GM19455 (cell line): ENCODE measurements around the gene PTPRU.
"Not testable (repeated sequence)": the region's sequence is repeated elsewhere in the genome, so short reads cannot be mapped to it uniquely, and the experiment has no call there.

ENCODE experiments used
- ATAC-seq: cut with Tn5 transposase; IDR thresholded peaks from one replicate; pipeline ENCODE4 v1.9.1; 2021; ENCODE audit not compliant: unreplicated experiment

The PTPRU gene

DNA sequence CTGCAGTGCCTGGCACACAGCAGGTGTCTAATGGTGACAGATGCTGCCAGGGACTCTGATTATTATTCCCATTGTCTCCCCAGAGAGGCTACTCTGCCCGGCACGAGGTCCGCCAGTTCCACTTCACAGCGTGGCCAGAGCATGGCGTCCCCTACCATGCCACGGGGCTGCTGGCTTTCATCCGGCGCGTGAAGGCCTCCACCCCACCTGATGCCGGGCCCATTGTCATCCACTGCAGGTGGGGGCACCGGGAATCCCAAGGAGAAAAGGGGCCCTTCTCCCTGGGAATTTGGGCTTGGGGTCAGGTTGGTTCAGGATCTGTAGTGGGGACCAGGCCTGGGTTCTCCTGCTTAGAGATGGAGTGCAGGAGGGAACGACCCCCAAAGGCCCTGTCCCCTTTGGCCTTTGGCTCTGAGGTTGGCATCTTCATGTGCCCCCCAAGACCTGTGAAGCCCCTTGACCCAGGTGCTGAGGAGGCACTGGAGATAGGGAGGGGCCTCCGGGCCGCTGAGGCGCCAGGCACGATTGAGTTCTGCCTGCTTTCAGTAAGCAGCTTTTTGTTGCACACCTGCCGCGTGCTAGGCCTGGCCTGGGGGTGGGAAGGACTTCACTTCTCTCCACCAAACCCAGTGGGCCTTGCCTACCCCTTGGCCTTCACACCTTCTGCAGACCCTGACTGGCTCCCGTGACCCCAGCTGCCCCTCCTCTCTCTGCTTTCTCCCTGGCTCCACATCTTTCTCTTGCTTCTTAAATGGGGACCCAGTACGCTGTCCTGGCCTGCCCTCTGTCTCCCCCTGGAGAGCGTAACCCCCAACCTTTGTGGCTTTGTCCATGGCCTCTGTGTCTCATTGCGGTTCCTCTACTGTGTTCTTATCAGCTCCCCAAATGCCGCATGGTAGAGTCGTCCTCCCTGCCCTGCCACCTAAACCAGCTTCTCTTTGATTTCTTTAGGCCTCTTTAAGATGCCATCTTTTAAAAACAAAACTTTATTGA lies 76.4 kb downstream of the PTPRU start:
- no peak for ATAC-seq

DNA sequence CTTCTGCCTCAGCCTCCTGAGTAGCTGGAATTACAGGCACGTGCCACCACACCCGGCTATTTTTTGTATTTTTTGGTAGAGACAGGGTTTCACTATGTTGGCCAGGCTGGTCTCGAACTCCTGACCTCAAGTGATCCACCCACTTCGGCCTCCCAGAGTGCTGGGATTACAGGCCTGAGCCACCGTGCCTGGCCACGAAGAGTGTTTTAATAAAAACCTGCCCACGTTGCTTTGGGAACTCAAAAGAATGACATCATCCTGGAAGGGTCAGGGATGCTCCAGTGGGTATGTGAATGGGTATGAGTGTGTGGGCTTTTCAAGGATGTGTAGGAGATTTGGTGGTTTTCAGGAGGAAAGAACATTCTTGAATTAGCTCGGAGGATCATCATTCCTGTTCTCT lies 78.4 kb downstream of the PTPRU start:
- not testable (repeated sequence) for ATAC-seq

DNA sequence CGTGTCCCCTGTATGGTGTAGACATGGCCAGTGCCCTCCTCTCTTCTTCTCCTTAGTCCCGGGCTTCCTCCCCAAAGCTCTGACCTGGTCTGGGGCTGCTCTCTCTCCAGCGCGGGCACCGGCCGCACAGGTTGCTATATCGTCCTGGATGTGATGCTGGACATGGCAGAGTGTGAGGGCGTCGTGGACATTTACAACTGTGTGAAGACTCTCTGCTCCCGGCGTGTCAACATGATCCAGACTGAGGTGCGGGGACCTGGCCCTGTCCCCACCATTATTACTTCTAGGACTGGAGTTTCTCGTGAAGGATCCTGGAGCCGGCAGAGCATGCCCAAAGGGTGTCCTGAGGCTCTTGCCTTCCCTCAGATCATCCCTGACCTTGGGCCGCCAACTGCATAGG lies 78.9 kb downstream of the PTPRU start:
- no peak for ATAC-seq

DNA sequence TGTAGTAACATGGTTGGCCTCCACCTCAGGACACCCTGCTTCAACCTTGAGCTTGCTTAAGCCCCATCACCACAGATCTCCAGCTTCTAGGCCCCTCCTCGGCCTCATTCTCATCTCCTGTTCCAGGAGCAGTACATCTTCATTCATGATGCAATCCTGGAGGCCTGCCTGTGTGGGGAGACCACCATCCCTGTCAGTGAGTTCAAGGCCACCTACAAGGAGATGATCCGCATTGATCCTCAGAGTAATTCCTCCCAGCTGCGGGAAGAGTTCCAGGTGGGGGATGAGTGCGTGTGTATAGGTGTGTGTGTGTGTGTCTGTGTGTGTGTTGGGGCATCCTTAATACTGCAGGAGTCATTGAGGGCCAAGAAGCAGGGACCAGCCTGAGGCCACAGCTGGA lies 79.6 kb downstream of the PTPRU start:
- ATAC-seq: no peak

DNA sequence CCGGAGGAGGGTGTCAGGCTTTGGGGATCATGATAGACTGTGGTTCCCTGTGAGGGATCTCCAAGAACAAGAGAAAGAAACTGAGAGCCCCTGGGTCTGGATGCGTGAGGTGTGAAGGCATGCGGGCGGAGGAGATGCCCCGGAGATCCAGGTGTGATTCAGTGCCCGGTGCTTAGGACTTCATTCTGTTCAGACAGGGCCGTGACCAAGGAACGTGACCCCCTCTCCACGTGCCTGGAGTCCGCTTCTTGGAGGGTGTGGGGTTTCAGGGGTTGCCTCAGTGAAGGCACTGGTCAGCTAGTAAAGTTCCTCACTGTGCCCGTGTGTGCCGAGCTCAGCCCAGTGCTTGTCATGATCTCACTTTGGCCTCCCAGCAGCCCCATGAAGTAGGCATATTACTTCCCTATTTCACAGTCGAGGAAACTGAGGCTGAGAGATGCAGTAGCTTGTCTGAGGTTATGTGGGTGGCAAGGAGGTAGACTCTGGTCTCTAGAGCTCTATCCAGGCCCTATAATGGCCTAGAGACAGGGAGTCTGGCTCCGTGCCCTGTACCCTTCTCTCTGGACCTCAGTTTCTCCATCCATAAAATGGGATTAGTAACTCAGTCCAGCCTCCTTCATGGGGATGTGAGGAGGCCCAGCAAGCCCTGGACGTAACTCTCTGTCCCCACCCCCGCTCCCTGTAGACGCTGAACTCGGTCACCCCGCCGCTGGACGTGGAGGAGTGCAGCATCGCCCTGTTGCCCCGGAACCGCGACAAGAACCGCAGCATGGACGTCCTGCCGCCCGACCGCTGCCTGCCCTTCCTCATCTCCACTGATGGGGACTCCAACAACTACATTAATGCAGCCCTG lies 81.0 kb downstream of the PTPRU start:
- ATAC-seq: no peak

DNA sequence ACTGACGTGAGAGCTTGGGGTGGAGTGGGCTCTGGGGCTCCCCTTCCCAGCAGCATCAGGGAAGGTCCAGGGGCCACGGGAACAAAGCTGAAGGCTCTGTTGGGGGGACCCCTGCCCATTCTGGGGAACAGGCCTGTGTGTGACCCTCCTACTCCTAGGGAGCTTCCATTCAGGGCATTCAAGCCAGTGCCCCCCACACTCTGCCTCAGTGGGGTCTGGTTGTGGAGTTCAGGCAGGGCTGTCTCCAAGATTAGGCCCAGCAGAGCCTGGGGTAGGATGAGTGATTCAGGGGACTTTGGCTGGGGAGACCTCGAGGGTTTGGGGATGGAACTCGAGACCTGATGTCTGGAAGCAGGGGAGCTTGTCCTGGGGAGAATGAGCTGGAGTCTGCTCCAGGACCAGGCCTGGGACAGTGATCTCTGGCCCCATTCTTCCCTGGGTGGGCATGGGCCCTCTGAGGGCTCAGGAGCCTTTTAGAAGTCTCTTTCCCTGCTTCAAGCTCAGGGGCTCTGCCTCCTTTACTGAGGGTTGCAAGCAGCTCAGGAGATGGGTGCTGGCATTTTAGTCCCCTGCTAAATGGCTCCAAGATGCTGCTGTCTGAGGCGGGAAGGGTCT lies 81.7 kb downstream of the PTPRU start:
- ATAC-seq: no peak

DNA sequence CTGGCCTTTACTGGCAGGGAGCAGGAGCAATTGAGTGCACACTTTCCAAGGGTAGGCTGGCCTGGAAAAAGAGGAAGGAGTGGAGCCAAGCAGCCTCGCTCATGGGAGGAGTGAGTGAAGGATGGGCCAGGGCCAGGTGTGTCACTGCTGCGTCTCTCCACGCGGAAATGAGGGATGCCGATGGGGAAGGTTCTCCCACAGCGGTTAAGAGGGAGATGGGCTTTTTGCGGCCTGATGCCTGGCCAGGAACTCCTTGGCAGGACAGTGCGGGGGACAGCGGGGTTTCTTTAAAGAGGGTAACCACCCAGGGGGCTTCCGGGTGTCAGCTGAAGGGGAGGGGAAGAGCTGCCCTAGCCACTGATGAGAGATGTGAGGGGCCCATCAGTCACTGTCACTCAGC lies 82.4 kb downstream of the PTPRU start:
- no peak for ATAC-seq

DNA sequence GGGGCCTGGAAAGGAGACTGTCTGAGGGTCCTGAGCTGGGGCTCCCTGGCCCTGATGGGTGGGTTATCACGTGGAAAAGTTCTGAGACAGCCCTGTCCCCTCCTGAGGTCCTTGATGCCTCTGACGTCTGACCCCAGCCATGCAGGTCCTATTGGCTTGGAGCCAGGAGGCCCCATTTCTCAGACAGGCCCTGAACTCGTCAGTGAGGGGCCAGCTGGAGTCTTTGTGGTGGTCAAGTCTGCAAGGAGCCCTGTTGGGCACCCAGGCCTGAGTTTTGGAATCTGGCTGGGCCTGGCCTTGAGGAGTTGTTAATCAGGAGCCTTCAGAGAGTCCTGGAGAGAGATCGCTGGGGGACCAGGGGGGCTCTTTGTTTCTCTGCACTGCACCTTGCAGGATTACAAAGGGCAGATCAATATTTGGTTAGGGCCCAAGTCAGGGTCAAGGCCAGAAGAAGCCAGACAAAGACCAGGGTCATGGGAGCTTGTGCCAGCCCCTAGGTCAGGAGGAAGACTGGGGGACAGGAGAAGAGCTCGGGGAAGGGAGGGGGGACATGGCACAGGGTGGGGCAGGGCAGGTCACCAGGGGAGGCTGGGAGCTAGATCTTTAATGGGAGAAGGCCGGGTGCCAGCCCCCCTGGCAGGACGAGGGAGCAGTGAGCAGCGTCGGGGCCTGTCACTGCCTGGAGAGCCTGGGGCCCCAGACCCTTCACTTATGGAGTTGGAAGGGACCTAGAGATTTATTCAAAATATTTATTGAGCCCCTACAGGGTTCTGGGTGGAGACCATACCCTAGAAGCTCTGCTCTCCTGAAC lies 83.2 kb downstream of the PTPRU start:
- no peak for ATAC-seq

DNA sequence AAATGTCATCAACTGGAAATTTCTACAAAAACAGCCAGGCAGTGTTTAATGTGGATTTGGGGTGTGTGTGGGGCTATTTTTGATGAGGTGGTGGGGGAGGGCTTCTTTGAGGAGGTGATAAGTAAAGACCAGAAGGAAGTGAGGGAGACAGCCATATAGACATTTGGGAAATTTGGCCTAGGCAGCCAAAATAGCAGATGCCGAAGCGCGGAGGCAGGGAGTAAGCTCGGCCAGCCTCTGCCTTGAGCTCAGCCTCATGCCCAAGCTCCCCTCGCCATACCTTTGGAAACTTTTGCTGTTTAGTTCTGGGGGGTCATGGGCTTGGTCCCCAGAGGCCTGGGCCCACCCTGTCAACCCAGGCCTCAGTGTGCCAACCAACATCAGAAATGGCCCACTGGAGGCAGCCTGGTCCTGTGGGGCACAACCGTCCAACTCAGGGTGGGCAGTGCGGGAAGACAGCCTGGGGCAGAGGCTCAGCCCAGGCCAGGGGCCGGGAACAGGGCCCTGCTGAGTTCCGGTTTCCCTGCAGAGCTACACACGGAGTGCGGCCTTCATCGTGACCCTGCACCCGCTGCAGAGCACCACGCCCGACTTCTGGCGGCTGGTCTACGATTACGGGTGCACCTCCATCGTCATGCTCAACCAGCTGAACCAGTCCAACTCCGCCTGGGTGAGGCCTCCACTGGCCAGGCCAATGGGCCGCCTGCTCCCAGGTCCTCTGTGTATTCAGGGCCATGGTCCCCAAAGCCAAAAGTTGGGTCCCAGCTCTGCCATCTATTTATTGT lies 84.0 kb downstream of the PTPRU start:
- ATAC-seq: no peak

DNA sequence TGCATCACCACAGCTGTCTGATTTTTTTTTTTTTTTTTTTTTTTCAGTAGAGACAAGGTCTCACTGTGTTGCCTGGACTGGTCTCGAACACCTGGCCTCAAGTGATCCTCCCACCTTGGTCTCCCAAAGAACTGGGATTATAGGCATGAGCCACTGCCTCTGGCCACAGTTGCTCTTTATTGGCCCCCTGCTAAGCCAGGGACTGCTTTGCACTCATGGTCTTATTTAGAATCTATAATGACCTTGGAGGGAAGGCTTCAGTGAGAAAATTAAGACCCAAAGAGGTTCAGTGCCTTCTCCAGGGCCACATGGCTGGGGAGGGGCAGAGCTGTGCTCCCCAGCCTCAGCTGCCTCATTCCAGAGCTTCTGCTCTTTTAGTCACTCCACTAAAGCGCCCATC lies 84.9 kb downstream of the PTPRU start:
- ATAC-seq: no peak

DNA sequence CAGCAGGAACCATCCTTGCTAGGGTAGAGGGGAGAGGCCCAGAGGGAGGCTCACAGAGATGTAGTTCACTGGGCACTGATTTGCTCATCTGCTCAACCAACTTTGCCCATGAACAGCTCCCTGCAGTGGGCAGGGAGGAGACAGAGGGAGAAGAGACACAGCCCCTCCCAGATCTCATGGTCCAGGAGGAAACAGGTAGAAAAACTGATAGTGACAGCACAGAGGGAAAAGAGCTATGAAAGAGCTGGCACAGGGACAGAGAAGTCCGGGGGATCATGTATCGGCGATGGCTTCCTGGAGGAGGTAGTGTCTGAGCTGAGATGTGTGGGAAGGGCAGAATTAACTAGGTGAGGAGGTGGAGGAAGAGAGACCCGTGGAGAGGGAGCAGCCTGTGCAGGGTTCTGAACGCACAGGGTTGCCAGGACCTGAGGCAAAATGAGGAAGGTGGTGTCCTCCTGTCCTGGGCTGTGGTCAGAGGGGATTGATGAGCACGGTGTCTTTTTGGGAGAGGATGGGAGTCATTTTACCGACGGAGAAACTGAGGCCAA lies 85.9 kb downstream of the PTPRU start:
- no peak for ATAC-seq

DNA sequence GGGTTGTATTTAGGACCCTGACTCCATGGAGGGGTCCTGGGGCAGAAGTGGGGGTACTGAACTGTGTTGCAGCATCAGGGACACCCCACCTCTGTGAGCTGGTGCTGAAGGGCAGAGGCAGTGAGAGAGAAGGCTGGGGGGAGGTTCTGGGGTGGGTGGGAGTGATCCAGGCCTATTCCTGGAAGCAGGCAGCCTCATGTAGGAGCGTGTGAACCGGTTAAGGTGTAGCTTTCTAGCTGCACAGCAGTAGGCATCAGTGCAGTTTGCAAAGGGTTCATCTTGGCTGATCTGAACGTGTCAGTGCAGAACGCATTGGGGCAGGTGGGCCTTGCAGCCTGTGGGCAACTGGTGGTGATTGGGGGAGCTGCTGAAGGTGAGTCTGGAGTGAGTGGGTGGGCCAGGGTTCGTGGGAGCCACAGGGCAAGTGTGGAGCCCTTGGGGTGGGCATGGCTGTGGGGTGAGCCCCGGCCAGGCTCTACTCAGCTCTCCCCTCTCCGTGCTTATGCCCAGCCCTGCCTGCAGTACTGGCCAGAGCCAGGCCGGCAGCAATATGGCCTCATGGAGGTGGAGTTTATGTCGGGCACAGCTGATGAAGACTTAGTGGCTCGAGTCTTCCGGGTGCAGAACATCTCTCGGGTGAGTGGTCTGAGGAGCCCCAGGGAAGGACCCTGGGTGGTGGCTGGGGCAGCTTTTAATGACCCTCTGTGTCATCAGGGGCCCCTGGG lies 86.7 kb downstream of the PTPRU start:
- ATAC-seq: no peak

DNA sequence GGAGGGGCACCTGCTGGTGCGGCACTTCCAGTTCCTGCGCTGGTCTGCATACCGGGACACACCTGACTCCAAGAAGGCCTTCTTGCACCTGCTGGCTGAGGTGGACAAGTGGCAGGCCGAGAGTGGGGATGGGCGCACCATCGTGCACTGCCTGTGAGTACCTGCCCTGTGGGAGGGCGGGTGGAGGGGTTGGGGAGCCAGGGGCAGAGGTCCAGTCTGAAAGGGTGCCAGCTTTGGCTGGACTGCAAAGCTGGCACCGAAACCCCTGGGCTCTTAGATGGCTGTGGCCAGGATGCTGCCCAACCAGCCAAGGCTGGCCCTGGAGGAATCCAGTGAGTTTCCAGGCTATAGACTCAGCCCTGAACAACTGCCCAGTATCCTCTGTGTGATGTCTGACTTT lies 87.3 kb downstream of the PTPRU start:
- ATAC-seq: no peak

DNA sequence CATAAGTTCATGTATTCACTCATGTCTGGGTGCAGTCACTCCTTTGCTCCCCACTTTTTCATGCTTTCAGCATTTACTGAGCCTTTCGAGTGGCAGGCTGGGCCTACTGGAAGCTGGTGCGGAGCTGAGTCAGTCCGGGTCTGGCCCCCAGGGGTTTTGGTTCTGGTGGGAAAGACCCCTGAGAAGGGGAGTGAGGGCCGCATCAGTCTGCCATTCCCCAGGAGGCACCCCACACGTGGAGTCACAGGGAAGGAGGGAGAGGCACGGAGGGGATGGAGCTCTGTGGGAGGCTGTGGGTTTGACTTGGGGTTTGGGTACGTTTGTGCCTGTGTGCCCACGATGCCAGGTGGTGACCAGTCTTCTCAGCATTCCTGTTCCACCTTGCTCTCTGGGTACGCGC lies 87.9 kb downstream of the PTPRU start:
- no peak for ATAC-seq

DNA sequence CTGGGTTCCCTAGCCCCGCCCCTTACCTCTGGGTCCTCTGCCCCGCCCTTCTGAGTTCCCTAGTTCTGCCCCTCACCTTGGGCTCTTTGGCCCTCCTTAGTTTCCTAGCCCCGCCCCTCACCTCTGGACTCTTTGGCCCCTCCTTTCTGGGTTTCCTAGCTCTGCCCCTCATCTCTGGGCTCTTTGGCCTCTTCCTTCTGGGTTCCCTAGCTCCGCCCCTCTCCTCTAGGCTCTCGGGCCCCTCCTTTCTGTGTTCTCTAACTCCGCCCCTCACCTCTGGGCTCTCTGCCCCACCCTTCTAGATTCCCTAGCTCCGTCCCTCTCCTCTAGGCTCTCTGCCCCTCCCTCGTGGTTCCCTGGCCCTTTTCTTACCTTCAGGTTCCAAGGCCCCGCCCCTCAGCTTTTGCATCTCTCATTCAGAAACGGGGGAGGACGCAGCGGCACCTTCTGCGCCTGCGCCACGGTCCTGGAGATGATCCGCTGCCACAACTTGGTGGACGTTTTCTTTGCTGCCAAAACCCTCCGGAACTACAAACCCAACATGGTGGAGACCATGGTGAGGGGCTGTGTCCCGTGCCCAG lies 88.5 kb downstream of the PTPRU start:
- no peak for ATAC-seq

DNA sequence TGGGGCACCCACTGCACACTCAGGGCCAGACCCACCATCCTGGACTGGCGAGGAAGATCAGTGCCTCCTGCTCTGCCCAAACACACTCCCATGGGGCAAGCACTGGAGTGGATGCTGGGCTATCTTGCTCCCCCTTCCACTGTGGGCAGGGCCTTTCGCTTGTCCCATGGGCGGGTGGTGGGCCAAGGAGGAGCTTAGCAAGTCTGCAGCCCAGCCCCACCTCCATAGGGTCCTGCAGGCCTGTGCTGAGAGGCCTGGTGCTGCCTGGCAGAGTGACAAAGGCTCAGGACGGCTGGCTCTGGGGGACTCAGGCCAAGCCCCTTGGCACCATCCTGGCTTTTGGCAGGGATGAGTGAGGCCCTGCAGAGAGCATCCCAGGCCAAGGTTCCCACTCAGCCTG lies 89.4 kb downstream of the PTPRU start:
- ATAC-seq: no peak

DNA sequence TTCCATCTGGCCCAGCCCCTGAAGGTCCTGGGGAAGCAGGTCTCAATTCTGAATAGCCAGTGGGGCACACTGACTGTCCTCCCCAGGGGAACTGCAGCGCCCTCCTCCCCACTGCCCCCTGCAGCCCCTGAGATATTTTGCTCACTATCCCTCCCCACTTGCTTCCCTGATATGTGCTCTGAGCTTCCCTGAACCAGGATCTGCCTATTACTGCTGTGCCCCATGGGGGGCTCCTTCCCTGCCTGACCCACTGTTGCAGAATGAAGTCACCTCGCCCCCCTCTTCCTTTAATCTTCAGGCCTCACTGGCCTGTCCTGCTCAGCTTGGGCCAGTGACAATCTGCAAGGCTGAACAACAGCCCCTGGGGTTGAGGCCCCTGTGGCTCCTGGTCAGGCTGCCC lies 89.8 kb downstream of the PTPRU start:
- no peak for ATAC-seq

DNA sequence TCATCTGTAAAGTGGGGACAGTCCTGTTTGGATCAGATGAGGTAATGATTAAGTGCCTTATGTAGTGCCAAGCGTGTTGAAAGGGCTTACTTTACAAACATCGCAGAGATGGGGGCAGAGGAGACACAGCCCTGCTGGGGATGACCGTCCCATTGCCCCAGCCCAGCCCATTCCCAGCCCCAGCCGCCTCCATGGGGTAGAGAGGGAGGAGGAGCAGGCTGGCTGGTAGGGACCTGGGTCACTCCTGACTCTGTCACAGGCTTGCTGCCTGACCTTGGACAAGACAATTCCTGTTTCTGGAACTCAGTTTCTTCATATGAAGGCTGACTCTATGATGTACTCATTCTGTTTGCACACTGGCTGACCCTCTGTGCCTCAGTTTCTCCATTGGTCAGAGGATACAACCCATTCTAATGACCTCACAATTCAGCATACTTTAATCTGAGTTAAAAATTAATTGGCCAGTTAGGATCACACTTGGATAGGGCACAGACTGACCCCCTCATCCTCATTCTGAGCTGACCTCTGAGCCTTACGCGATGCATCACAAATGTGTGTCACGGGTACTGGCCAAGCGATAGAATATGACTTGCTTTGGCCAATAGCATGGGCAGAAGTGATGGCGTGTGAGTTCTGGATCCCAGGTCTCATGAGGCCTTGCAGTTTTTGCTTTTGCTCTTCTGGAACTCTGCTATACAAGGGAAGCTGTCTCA lies 91.1 kb downstream of the PTPRU start:
- no peak for ATAC-seq
